ENCODE results near the gene IL12B.

The IL12B gene

GRCh38 chr5:159332800-159333544, 2.7 kb upstream of the IL12B start:
- no peak overlapping the region for H3K4me3 ChIP-seq (ENCODE audit: low read depth, low read length)
- TF ChIP-seq CTCF (IDR thresholded peaks at IDR 0.05; ENCODE audit: low read depth, low read length, missing control alignments): no peak
- in situ Hi-C loops (cut with HindIII; ENCODE audit: low sequenced_read_pairs): no loop called here
- DNase-seq (ENCODE audit: low read depth): no peak

- no peak for DNase-seq (ENCODE audit: low read depth)
Measured at GRCh38 chr5:159331093-159331973, 1.0 kb upstream of the IL12B start.

GRCh38 chr5:159324986-159325385, 5.3 kb downstream of the IL12B start:
- no peak for DNase-seq (ENCODE audit: low read depth)
- in situ Hi-C loops (cut with HindIII; ENCODE audit: low sequenced_read_pairs): no loop called here
- no peak for TF ChIP-seq CTCF (IDR thresholded peaks at IDR 0.05; ENCODE audit: low read depth, low read length, missing control alignments)

More at GRCh38 chr5:159331093-159331973, 1.0 kb upstream of the IL12B start:
- in situ Hi-C loops (cut with HindIII; ENCODE audit: low sequenced_read_pairs): no loop called here
- H3K4me3 ChIP-seq (ENCODE audit: low read depth, low read length): peak overlapping the region; percentile 36
- peak; percentile 78 for TF ChIP-seq CTCF (IDR thresholded peaks at IDR 0.05; ENCODE audit: low read depth, low read length, missing control alignments)

GRCh38 chr5:159324102-159324755, 6.1 kb downstream of the IL12B start:
- no peak for TF ChIP-seq CTCF (IDR thresholded peaks at IDR 0.05; ENCODE audit: low read depth, low read length, missing control alignments)
- no peak overlapping the region for H3K4me3 ChIP-seq (ENCODE audit: low read depth, low read length)
- in situ Hi-C loops (cut with HindIII; ENCODE audit: low sequenced_read_pairs): no loop called here
- peak; percentile 70 for DNase-seq (ENCODE audit: low read depth)

More at GRCh38 chr5:159324986-159325385, 5.3 kb downstream of the IL12B start:
- H3K4me3 ChIP-seq (ENCODE audit: low read depth, low read length): no peak overlapping the region

GRCh38 chr5:159322180-159322579, 8.1 kb downstream of the IL12B start:
- in situ Hi-C loops (cut with HindIII; ENCODE audit: low sequenced_read_pairs): no loop called here
- TF ChIP-seq CTCF (IDR thresholded peaks at IDR 0.05; ENCODE audit: low read depth, low read length, missing control alignments): no peak
- no peak for DNase-seq (ENCODE audit: low read depth)
- H3K4me3 ChIP-seq (ENCODE audit: low read depth, low read length): no peak overlapping the region

GRCh38 chr5:159319832-159320231, 10.5 kb downstream of the IL12B start:
- in situ Hi-C loops (cut with HindIII; ENCODE audit: low sequenced_read_pairs): no loop called here
- TF ChIP-seq CTCF (IDR thresholded peaks at IDR 0.05; ENCODE audit: low read depth, low read length, missing control alignments): no peak
- no peak overlapping the region for H3K4me3 ChIP-seq (ENCODE audit: low read depth, low read length)
- DNase-seq (ENCODE audit: low read depth): no peak

All from astrocyte of the cerebellum (primary cell).